Measurements from ENCODE around the gene SQSTM1. TPM values are rescaled to one million over a fixed set of nuclear protein-coding genes. Genes with fewer than 3 reads are reported as not detected.
A peak's percentile ranks its signal among the peaks of the same experiment; 100 is the strongest.

Gene SQSTM1
- total and polyA plus RNA-seq, 2 experiments from 2014 or later: 211 to 265 TPM

GRCh38 chr5:179803651-179804554 is 16.8 kb upstream of the SQSTM1 start:
- Histone ChIP-seq H3K79me2 (ENCODE audit: insufficient read depth) (peaks cover 39% of the 10 kb centered on the region), H3K4me3 (peak overlapping the region; percentile 84; the same call in 1 of the 2 replicates), H3K9me2 (ENCODE audit: insufficient read depth) (no peaks in the 10 kb centered on the region), H2AFZ (no peak overlapping the region), H4K20me1 (ENCODE audit: insufficient read depth) (no peaks in the 10 kb centered on the region), H3K27ac (peak overlapping the region; percentile 27; the same call in 1 of the 2 replicates), H3K27me3 (replicated peaks; ENCODE audit: insufficient read depth) (no peaks in the 10 kb centered on the region), H3F3A (ENCODE audit: insufficient read depth) (no peaks in the 10 kb centered on the region), H3K4me1 (ENCODE audit: insufficient read depth) (peaks cover 17% of the 10 kb centered on the region), H3K9me3 (ENCODE audit: low read depth) (no peaks in the 10 kb centered on the region), H3K4me2 (ENCODE audit: unreplicated experiment) (peak overlapping the region; percentile 87), H3K9ac (peak overlapping the region; percentile 23; the same call in 1 of the 2 replicates), H3K36me3 (ENCODE audit: low read depth) (peaks cover 5% of the 10 kb centered on the region; the same call in 1 of the 2 replicates)
- in situ Hi-C loops (cut with MboI): no loop called here
- WGBS, 2 experiments (ENCODE audit: low coverage in 1 of 2, low lambda C conversion rate in 2 of 2, missing lambda C conversion rate in 2 of 2): 74 to 75% methylated on average over 14 to 18 of the region's 18 CpGs
- TF ChIP-seq EZH2 (IDR thresholded peaks at IDR 0.05; ENCODE audit: insufficient read depth, poor library complexity, severe bottlenecking) (no peak), EZH2phosphoT487 (IDR thresholded peaks at IDR 0.05; ENCODE audit: insufficient read depth, low read depth) (no peak)
- DNase-seq: peak; percentile 62

DNA sequence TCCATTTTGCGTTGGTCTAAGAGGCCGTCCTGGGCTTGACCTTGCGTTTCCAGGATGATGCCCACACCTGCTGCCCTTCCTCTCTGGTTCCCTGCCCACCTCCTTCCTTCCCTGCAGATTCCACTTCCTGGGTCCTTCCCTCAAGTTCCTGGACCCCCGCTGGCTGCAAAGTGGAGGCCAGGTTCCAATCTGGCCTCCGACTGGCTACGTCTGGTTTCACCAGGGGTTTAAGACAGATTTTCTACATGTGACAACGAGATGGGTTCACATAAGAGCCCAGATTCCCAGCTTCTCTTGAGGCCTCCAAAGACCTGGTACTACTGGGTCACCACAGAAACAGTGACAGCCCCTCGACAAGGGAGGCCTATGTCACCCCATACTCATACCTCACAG is 16.2 kb upstream of the SQSTM1 start:
- H3K27ac ChIP-seq: 0 out of 2 replicates have a peak overlapping the region, but pooled peaks have one; percentile 64

GRCh38 chr5:179805070-179805528 is 15.6 kb upstream of the SQSTM1 start:
- H3K9me3 ChIP-seq (ENCODE audit: low read depth): no peaks in the 10 kb centered on the region
- no peaks in the 10 kb centered on the region for H4K20me1 ChIP-seq (ENCODE audit: insufficient read depth)
- H3K27ac ChIP-seq: peak overlapping the region; percentile 64
- H2AFZ ChIP-seq: 0 out of 2 replicates have a peak overlapping the region, but pooled peaks have one; percentile 7
- peak overlapping the region; percentile 84 for H3K4me3 ChIP-seq
- no peaks in the 10 kb centered on the region for H3K9me2 ChIP-seq (ENCODE audit: insufficient read depth)
- peaks cover 17% of the 10 kb centered on the region for H3K4me1 ChIP-seq (ENCODE audit: insufficient read depth)
- DNase-seq: no peak
- H3K36me3 ChIP-seq (ENCODE audit: low read depth): peaks cover 5% of the 10 kb centered on the region; the same call in 1 of the 2 replicates
- peak overlapping the region; percentile 85 for H3K9ac ChIP-seq
- TF ChIP-seq EZH2phosphoT487 (IDR thresholded peaks at IDR 0.05; ENCODE audit: insufficient read depth, low read depth) (no peak), EZH2 (IDR thresholded peaks at IDR 0.05; ENCODE audit: insufficient read depth, poor library complexity, severe bottlenecking) (no peak)
- H3K4me2 ChIP-seq (ENCODE audit: unreplicated experiment): peak overlapping the region; percentile 87
- no peaks in the 10 kb centered on the region for H3F3A ChIP-seq (ENCODE audit: insufficient read depth)
- H3K27me3 ChIP-seq (replicated peaks; ENCODE audit: insufficient read depth): no peaks in the 10 kb centered on the region
- in situ Hi-C loops (cut with MboI): no loop called here
- 31 to 41% methylated on average over 7 to 9 of the region's 9 CpGs for WGBS, 2 experiments (ENCODE audit: low coverage in 1 of 2, low lambda C conversion rate in 2 of 2, missing lambda C conversion rate in 2 of 2)
- H3K79me2 ChIP-seq (ENCODE audit: insufficient read depth): peaks cover 39% of the 10 kb centered on the region

More for the DNA sequence above, 16.2 kb upstream of the SQSTM1 start:
- no peak for TF ChIP-seq EZH2 (IDR thresholded peaks at IDR 0.05; ENCODE audit: insufficient read depth, poor library complexity, severe bottlenecking)
- TF ChIP-seq EZH2phosphoT487 (IDR thresholded peaks at IDR 0.05; ENCODE audit: insufficient read depth, low read depth): no peak
- peaks cover 5% of the 10 kb centered on the region; the same call in 1 of the 2 replicates for H3K36me3 ChIP-seq (ENCODE audit: low read depth)
- in situ Hi-C loops (cut with MboI): no loop called here
- H3K27me3 ChIP-seq (replicated peaks; ENCODE audit: insufficient read depth): no peaks in the 10 kb centered on the region
- 82 to 90% methylated on average over 8 of the region's 8 CpGs for WGBS, 2 experiments (ENCODE audit: low coverage in 1 of 2, low lambda C conversion rate in 2 of 2, missing lambda C conversion rate in 2 of 2)
- peaks cover 17% of the 10 kb centered on the region for H3K4me1 ChIP-seq (ENCODE audit: insufficient read depth)
- H3F3A ChIP-seq (ENCODE audit: insufficient read depth): no peaks in the 10 kb centered on the region
- H3K79me2 ChIP-seq (ENCODE audit: insufficient read depth): peaks cover 39% of the 10 kb centered on the region
- H4K20me1 ChIP-seq (ENCODE audit: insufficient read depth): no peaks in the 10 kb centered on the region
- H3K4me3 ChIP-seq: peak overlapping the region; percentile 84
- no peak for DNase-seq
- no peak overlapping the region for H2AFZ ChIP-seq
- H3K9ac ChIP-seq: peak overlapping the region; percentile 85
- no peaks in the 10 kb centered on the region for H3K9me3 ChIP-seq (ENCODE audit: low read depth)
- peak overlapping the region; percentile 87 for H3K4me2 ChIP-seq (ENCODE audit: unreplicated experiment)
- no peaks in the 10 kb centered on the region for H3K9me2 ChIP-seq (ENCODE audit: insufficient read depth)

DNA sequence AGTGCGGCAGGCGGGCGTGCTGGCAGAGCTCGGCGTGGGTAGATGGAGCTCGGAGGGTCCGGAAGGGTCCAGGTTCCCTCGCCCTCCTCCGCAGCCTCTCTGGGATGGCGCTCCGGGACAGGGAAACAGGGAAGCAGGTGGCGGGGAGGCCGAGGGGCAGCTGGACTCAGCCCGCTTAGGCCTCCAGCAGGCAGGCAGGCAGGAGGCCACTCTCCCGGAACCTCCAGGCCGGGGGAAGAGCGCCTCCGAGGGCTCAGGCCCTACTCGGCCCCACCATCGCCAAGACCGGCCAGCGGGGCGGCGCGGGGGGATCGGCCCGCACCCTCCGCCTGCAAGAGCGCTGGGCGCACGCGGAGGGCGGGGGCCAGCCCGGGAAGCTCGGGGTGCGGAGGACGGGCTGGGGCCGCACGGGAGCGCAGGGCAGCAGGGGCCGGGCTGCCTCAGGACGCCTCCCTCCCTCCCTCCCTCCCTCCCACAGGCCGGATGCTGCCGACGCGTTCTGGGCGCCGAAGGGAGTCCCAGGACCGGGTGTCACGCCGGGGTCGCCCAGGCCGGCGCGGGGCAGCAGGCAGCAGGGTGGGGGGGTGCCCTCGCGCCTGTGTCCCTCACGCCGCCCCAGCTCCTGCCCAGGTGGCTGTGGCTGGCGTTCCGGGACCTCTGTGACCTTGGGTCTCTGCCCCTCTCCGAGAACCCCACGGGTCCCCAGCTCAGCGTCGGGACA is 15.0 kb upstream of the SQSTM1 start:
- H3K4me1 ChIP-seq (ENCODE audit: insufficient read depth): peaks cover 17% of the 10 kb centered on the region
- peaks cover 39% of the 10 kb centered on the region for H3K79me2 ChIP-seq (ENCODE audit: insufficient read depth)
- DNase-seq: peak; percentile 82
- H2AFZ ChIP-seq: peak overlapping the region; percentile 61; the same call in 1 of the 2 replicates
- H3K36me3 ChIP-seq (ENCODE audit: low read depth): peaks cover 5% of the 10 kb centered on the region; the same call in 1 of the 2 replicates
- H3K4me3 ChIP-seq: peak overlapping the region; percentile 84
- peaks cover 1% of the 10 kb centered on the region; the same call in 1 of the 2 replicates for H3F3A ChIP-seq (ENCODE audit: insufficient read depth)
- H3K9me2 ChIP-seq (ENCODE audit: insufficient read depth): no peaks in the 10 kb centered on the region
- 1 to 3% methylated on average over 25 to 48 of the region's 65 CpGs for WGBS, 2 experiments (ENCODE audit: low coverage in 1 of 2, low lambda C conversion rate in 2 of 2, missing lambda C conversion rate in 2 of 2)
- H3K9me3 ChIP-seq (ENCODE audit: low read depth): no peaks in the 10 kb centered on the region
- peak overlapping the region; percentile 64 for H3K27ac ChIP-seq
- no peaks in the 10 kb centered on the region for H4K20me1 ChIP-seq (ENCODE audit: insufficient read depth)
- in situ Hi-C loops (cut with MboI): no loop called here
- peak overlapping the region; percentile 87 for H3K4me2 ChIP-seq (ENCODE audit: unreplicated experiment)
- peak overlapping the region; percentile 85 for H3K9ac ChIP-seq
- no peak for TF ChIP-seq EZH2phosphoT487 (IDR thresholded peaks at IDR 0.05; ENCODE audit: insufficient read depth, low read depth)
- TF ChIP-seq EZH2 (IDR thresholded peaks at IDR 0.05; ENCODE audit: insufficient read depth, poor library complexity, severe bottlenecking): no peak
- H3K27me3 ChIP-seq (replicated peaks; ENCODE audit: insufficient read depth): no peaks in the 10 kb centered on the region

All from GM23248 (cell line).